Stimulated activated naive CD8-positive, alpha-beta T cell treated with anti-CD3 and anti-CD28 coated beads, Interleukin-15, Interleukin-2, amounts not matched to agents 100 ng/mL and 50 ng/mL, for 24 hours (primary cell): ENCODE measurements around the gene CAVIN2.

ENCODE experiments used
- H3K27ac Mint-ChIP-seq: one replicate; pipeline ENCODE4 v1.8.0; 2021; ENCODE audit warnings: mild to moderate bottlenecking, mixed read lengths
- H3K27me3 Mint-ChIP-seq: one replicate; pipeline ENCODE4 v1.8.0; 2021; ENCODE audit warnings: mixed read lengths
- H3K36me3 Mint-ChIP-seq: one replicate; pipeline ENCODE4 v1.8.0; 2021; ENCODE audit warnings: low read depth, mixed read lengths
- H3K4me1 Mint-ChIP-seq: one replicate; pipeline ENCODE4 v1.8.0; 2021; ENCODE audit warnings: low read depth, mixed read lengths
- H3K4me3 Mint-ChIP-seq: one replicate; pipeline ENCODE4 v1.8.0; 2021; ENCODE audit warnings: mild to moderate bottlenecking, mixed read lengths
- H3K9me3 Mint-ChIP-seq: one replicate; pipeline ENCODE4 v1.8.0; 2021; ENCODE audit warnings: mixed read lengths

The CAVIN2 gene

DNA sequence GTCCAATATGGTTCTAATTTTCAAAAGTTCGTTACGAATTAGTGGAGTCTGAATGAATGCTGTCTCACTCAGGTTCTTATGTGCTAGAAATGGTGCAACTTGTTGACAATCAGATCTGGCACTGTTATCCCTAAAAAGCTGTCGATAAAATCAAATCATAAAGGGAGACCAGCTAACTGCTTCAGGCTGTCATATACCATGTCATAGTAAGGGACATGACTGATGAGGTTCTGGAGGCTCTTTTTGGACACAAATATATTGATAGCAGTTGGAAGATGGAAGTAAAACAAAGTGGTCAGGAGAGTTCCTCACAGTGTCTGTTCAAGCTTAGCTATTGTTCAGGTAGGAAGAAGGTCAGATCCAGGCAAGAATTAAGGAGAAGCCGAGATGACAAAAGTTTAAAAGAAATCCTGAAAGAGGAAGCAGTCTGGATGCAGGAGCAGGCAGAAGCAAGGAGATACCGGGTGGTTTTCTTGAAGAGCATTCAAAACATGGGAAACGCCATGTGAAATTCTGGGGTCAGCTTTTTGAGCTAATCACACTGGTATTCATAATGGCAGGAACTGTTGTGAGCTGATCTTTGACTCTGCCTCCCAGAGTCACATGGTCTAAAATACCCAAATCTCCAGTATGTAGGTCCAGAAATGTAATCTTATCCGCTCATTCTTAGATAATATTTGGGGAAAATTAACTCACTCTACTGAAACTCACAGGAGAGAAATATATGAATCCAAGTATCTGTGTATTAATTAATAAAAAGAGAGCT, 9.4 kb upstream of the CAVIN2 start:
- Mint-ChIP-seq H3K4me1 (no peaks in the 10 kb centered on the region), H3K27ac (no peak overlapping the region), H3K4me3 (no peak overlapping the region), H3K9me3 (no peaks in the 10 kb centered on the region), H3K27me3 (peaks cover 4% of the 10 kb centered on the region), H3K36me3 (no peaks in the 10 kb centered on the region)

DNA sequence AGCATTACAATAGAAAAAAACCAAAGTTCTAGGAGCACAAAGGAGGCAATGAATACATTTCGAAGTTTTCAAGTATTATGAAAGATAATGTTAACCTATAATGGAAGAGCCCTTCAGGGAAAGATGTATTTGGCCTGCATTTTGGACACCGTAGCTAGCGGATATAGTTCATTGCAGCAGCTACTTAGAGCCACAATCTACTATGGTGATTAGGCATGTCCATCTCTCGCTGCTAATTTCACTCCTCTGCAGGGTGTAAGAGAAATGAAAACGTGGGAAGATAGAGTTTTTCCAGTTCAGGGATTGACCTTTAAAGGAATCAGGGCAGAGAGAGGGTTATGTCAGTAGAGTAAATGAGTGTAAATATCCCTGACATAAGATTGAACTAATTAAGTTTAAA, 8.5 kb upstream of the CAVIN2 start:
- Mint-ChIP-seq H3K27me3 (peaks cover 4% of the 10 kb centered on the region), H3K4me3 (no peak overlapping the region), H3K36me3 (no peaks in the 10 kb centered on the region), H3K9me3 (no peaks in the 10 kb centered on the region), H3K27ac (no peak overlapping the region), H3K4me1 (no peaks in the 10 kb centered on the region)

DNA sequence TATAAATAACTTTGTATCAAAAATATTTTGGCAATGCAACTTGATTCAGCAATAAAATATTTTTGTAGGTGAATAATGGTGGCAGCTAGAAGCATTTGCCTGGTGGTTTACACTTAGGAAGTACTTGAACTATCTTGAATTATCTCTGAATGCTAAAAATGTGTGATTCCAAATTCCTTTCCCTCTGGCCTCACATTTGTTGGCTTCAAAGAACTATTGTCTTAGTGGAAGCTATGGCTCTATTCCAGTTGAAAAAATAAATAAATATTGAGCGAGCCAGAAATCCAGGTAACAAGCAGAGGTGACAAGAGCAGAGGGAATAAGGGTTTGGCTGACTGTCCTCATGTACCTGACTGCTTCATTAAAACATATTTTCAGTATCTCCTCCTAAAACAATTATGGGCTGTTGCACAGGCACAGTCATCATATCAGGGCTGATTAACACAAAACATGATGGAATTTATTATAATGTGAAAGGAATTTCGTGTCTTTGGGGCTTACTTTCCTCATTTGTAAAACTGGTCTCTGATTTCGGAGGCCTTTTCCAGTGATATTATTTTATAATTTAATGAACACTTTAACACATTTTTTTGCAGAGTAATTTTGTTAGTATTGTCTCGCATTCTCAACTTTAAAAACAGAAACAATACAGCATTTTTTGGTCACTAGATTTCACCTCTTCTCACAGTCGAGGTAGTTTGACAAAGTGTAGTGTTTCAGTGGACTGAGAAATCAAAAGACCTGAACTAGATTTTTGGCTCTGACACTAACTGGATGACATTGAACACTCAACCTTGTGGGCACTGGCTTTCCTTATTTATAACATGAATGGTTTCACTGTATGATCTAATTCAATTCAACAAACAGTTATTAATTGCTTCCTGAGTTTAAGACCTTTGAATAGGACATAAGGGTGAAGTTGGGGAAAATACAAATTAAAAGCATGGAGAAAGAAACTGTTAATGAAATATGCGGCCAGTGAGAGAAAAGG, 7.8 kb upstream of the CAVIN2 start:
- H3K4me3 Mint-ChIP-seq, result no peak overlapping the region
- H3K27ac Mint-ChIP-seq, result no peak overlapping the region
- H3K9me3 Mint-ChIP-seq, result no peaks in the 10 kb centered on the region
- no peaks in the 10 kb centered on the region for H3K4me1 Mint-ChIP-seq
- peaks cover 4% of the 10 kb centered on the region for H3K27me3 Mint-ChIP-seq
- H3K36me3 Mint-ChIP-seq, result no peaks in the 10 kb centered on the region

DNA sequence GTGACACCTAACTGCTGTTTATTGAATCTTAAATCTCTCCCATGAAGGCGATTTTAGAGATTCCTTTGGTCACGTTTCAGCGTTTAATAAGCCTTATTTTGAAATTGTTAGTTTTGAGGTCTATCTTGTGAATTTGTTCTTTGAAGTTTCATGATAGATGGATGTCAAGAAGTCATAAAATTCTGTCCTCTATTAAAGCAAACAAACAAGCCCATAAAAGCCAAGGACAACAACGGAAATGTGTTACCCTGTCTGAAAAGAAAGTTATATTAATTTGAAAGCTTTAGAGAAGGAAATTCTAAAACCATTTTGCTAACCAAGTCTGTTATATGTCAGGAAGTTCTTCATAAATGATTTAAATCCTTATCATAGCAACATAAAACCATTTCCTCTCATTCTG, 7.0 kb upstream of the CAVIN2 start:
- Mint-ChIP-seq H3K9me3 (no peaks in the 10 kb centered on the region), H3K36me3 (no peaks in the 10 kb centered on the region), H3K27me3 (peaks cover 4% of the 10 kb centered on the region), H3K4me3 (no peak overlapping the region), H3K4me1 (no peaks in the 10 kb centered on the region), H3K27ac (no peak overlapping the region)

DNA sequence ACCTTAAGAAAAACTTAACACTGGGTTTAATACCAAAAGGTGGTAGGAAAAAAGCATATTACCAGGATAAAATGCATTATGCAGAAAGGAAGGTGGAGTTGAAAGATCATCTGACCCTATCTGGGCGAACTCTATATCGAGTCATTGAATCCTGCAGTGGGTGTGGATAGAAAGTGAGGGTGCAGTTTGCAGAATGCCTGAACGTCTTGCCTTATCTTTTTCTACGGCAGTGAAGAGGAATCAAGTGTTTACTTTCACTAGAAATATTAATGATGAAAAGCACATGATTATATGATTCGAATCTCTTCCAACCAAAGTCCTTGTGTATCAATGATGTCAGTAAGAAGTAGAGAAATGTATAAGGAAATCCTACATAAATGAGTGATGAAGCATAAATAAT, 4.3 kb upstream of the CAVIN2 start:
- Mint-ChIP-seq H3K4me1 (no peaks in the 10 kb centered on the region), H3K9me3 (no peaks in the 10 kb centered on the region), H3K27ac (no peak overlapping the region), H3K36me3 (no peaks in the 10 kb centered on the region), H3K27me3 (peaks cover 13% of the 10 kb centered on the region), H3K4me3 (no peak overlapping the region)

DNA sequence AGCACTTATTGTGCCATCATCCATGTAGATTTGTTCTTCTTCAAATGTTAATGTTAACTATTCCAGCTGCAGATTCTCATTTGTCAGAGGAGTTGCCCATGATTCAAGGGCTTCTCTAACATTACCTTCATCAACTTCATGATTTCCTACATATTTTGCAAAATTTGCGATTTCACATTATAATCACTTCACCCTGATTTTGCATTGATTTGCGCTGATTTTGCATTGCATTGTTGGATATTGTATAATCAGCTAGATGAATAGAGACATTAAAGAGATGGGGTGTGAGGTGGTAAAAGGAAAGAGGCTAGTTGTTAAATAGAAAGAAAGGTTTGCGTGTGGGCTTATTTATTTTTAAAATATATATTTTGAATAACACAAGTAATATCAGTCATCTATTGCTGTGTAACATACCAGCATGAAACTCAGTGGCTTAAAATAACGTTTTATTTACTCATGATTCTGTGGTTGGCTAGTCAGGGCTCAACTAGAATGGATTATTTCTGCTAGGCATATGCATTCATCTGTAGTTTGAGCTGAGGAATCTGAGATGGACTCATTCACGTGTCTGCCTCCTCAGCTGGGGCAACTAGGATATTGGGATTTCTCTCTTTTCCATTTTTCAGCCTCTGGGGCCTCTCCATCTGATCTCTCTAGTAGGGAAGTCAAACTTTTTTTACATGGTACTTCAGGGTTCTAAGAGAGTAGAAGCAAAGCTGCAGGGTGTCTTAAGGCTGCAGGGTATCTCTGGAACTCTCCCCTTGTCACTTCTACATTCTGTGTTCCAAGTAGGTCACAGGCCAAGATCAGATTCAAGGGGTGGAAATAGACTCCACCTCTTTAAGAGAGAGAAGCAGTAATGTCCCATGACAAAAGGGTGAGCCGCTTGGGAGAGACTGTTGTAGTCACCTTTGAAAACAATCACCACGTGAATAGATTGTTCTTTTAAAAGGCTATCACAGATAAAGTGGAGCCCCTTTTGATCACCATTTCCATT, 2.2 kb upstream of the CAVIN2 start:
- no peaks in the 10 kb centered on the region for H3K9me3 Mint-ChIP-seq
- H3K27me3 Mint-ChIP-seq, result peaks cover 24% of the 10 kb centered on the region

DNA sequence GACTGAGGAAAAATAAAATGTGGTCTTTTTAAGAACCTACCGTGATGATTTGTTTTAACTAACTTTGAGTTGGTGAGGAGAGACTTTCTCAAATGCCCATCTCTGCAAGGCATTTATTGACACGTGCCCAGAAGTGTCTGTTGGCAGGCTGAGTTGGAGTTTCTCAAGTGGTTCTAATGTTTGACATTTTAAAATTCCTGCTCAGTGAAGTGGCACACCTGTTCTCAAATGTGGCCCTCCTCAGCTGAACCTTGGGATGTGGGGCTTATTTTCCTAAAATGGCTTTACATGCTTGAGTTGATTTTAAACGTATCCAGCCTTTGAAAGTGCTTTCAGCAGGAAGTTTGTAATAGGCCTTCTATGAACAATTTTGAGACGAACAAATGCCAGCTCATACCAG, 876 bp upstream of the CAVIN2 start:
- Mint-ChIP-seq H3K4me3 (no peak overlapping the region), H3K27me3 (peaks cover 25% of the 10 kb centered on the region), H3K36me3 (no peaks in the 10 kb centered on the region), H3K27ac (no peak overlapping the region), H3K4me1 (no peaks in the 10 kb centered on the region), H3K9me3 (no peaks in the 10 kb centered on the region)

More for the DNA sequence above, 2.2 kb upstream of the CAVIN2 start:
- H3K4me3 Mint-ChIP-seq, result no peak overlapping the region
- no peaks in the 10 kb centered on the region for H3K4me1 Mint-ChIP-seq
- no peak overlapping the region for H3K27ac Mint-ChIP-seq
- H3K36me3 Mint-ChIP-seq, result no peaks in the 10 kb centered on the region

DNA sequence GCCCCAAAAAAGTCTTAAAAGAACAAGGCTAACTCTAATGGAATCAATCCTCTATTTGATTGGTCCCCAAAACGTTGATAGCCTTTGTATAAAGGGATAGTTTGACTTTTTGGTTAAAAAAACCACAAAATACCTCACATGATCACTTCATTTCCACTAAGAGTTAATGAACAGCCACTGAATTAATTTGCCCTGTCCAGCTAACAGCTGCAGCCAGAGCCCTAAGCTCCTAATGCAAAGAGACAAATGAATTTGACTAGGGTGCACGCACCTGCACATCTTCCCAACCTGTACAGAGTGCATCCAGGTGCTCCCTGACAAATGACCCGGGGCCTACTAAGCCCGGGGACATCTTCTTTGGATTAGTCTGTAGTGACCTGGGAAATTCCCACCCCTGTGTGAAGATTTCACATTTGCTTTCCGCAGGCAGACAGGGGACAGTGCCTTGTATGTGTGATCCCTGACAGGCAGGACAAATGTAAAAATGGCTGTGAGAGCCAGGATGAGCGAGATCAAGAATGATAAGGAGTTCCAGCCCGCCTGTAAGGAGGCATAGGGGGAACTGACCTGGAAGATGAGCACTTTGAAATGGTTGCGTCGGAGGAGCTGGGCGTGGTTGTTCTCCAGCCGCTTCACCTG, 893 bp downstream of the CAVIN2 start:
- peaks cover 36% of the 10 kb centered on the region for H3K27me3 Mint-ChIP-seq
- no peak overlapping the region for H3K4me3 Mint-ChIP-seq
- H3K36me3 Mint-ChIP-seq, result no peaks in the 10 kb centered on the region
- H3K9me3 Mint-ChIP-seq, result no peaks in the 10 kb centered on the region
- H3K27ac Mint-ChIP-seq, result no peak overlapping the region
- H3K4me1 Mint-ChIP-seq, result no peaks in the 10 kb centered on the region

DNA sequence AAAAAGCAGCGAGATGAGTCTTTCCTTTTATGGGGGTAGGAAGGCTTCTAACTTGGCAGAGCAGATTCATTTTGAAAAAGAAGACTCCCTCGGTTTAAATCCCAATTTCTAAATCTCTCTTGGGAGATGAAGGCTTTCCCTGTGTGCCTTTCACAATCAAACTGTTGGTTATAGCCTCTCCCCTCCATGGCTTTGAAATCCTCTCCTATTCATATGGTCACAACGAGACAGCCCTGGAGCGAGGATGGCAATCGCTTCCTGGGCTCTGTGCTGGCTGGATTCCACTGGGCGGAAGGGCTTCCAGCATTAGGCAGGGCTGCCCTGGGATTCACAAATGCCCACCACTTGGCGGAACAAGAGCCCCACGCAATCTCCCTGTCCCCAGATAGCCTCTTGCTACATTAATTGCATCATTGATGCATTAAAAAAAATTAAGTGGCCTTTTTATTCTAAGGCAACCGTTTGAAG, 1.6 kb downstream of the CAVIN2 start:
- no peaks in the 10 kb centered on the region for H3K9me3 Mint-ChIP-seq
- no peak overlapping the region for H3K4me3 Mint-ChIP-seq
- H3K36me3 Mint-ChIP-seq, result no peaks in the 10 kb centered on the region
- peaks cover 39% of the 10 kb centered on the region for H3K27me3 Mint-ChIP-seq
- H3K4me1 Mint-ChIP-seq, result no peaks in the 10 kb centered on the region
- no peak overlapping the region for H3K27ac Mint-ChIP-seq

DNA sequence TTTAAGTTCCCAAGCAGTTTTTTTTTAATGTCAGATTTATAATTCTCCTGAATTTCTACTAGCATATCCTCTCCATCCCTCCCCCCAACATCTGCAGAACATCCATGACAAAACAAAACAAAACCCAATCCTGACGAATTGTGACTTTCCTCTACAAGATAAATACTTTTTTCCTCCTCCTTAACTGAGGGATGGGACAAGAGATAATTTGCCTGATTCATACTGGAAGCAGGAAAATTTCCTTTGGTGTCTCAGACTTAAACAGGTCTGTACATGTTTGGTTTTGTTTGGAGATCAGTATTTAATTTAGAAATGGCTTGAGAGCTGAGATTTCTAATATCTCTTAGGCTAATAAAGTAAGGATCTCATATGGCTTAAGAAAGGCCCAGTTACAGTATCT, 2.2 kb downstream of the CAVIN2 start:
- no peaks in the 10 kb centered on the region for H3K9me3 Mint-ChIP-seq
- peaks cover 39% of the 10 kb centered on the region for H3K27me3 Mint-ChIP-seq
- H3K36me3 Mint-ChIP-seq, result no peaks in the 10 kb centered on the region
- no peak overlapping the region for H3K27ac Mint-ChIP-seq
- H3K4me3 Mint-ChIP-seq, result no peak overlapping the region
- no peaks in the 10 kb centered on the region for H3K4me1 Mint-ChIP-seq

DNA sequence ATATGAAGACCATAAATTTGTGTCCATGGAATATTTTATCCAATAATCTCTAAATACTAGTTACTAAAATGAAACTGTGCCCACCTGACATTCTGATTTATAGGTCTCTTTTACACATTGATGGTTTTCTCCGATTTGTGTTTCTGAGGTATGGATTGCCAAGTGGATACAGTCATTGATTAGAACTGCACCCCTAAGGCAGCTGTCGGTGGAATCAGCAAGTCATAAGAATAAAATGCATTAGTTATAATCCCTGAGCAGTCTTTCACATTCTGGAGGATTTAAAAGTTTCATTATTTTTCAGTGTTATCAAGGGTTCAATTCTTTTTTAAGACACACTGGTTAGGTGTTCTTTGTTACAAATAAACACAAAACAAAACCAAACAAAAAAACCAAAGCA, 6.0 kb downstream of the CAVIN2 start:
- Mint-ChIP-seq H3K9me3 (no peaks in the 10 kb centered on the region), H3K4me3 (no peak overlapping the region), H3K27me3 (peaks cover 28% of the 10 kb centered on the region), H3K4me1 (no peaks in the 10 kb centered on the region), H3K36me3 (no peaks in the 10 kb centered on the region), H3K27ac (no peak overlapping the region)

DNA sequence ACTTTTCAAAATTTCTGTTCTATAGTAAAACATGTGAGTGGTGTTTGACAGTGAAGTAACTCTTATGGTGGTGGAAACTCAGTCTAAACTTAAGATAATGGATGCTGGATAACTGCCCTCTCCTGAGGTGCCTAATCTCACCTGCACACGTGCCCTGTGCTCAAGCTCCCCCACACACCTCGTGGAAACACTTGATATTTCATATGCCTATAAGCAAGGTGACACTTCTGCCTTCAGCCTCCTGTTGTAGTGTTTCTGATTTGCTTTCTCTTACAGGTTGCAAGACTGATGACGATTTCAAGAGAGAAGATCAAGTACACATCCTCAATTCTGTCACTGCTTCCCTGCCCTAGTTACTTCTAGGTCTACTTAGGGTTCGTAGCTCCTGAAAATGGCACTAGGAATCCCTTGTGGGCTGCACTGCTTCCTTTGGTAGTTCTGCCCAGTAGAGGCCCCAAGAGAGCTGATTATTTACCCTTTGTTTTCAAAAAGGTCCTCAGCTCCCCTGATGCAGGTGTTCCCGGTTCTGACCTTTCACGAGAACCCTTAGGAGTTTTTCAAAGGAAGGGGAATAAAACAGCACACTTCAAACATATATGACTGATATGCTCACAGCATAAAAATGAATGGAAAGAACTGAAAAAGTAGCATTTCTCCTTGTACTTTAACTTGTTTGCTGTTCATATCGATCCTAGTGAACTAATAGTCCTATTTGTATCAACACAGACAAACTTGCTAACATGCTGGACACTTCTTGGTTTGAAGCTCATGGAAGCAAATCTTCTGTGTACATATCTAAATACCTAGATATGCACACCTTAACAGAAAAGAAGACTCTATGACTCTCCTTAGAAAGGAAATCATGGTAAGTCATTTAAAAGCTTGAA, 6.7 kb downstream of the CAVIN2 start:
- no peak overlapping the region for H3K4me3 Mint-ChIP-seq
- no peak overlapping the region for H3K27ac Mint-ChIP-seq
- no peaks in the 10 kb centered on the region for H3K9me3 Mint-ChIP-seq
- peaks cover 22% of the 10 kb centered on the region for H3K27me3 Mint-ChIP-seq
- H3K36me3 Mint-ChIP-seq, result no peaks in the 10 kb centered on the region
- H3K4me1 Mint-ChIP-seq, result no peaks in the 10 kb centered on the region

DNA sequence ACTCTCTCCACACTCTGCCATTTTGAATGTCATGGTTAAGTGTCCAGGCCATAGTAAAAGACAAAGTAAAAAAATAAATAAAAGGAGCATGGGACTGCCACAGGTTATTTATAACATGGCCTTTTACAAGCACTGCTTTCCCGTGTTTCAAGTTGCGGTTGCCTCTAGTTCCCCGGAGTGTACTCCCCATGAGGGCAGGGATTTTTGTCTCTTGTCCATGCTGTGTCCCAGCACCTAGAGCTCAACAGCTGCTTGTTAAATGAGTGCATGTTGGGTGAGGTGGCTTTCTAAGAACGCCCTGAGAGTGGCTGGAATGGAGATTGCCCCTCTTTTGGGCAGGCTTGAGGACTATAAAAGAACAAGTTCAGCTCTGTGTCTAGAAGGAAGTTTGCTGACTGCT, 8.4 kb downstream of the CAVIN2 start:
- no peaks in the 10 kb centered on the region for H3K9me3 Mint-ChIP-seq
- H3K27me3 Mint-ChIP-seq, result peaks cover 20% of the 10 kb centered on the region
- H3K4me3 Mint-ChIP-seq, result no peak overlapping the region
- H3K27ac Mint-ChIP-seq, result no peak overlapping the region
- H3K36me3 Mint-ChIP-seq, result no peaks in the 10 kb centered on the region
- no peaks in the 10 kb centered on the region for H3K4me1 Mint-ChIP-seq
